Measurements from ENCODE around the gene BAX.

GRCh38 chr19:48977061-48977460 is 22.4 kb downstream of the BAX start:
- TF ChIP-seq FOXM1 (IDR thresholded peaks at IDR 0.05; ENCODE audit: low read depth) (no peak), JUND (IDR thresholded peaks at IDR 0.05) (no peak), SMC3 (IDR thresholded peaks at IDR 0.05; ENCODE audit: low read depth, low read length) (no peak), POLR2AphosphoS5 (IDR thresholded peaks at IDR 0.05; ENCODE audit: low read depth, low read length) (no peak), CTCF (IDR thresholded peaks at IDR 0.05) (no peak), MEF2A (IDR thresholded peaks at IDR 0.05; ENCODE audit: borderline replicate concordance, low read depth) (no peak), YY1 (IDR thresholded peaks at IDR 0.05; ENCODE audit: low read depth) (no peak)

Data from SK-N-SH (cell line).